Measurements from ENCODE around the gene SLC38A10.
A peak's percentile ranks its signal among the peaks of the same experiment; 100 is the strongest.

Gene SLC38A10

GRCh38 chr17:81298991-81299738 lies 4.1 kb upstream of the SLC38A10 start:
- no peak for DNase-seq (ENCODE audit: low read depth in 3 of 3)

DNA sequence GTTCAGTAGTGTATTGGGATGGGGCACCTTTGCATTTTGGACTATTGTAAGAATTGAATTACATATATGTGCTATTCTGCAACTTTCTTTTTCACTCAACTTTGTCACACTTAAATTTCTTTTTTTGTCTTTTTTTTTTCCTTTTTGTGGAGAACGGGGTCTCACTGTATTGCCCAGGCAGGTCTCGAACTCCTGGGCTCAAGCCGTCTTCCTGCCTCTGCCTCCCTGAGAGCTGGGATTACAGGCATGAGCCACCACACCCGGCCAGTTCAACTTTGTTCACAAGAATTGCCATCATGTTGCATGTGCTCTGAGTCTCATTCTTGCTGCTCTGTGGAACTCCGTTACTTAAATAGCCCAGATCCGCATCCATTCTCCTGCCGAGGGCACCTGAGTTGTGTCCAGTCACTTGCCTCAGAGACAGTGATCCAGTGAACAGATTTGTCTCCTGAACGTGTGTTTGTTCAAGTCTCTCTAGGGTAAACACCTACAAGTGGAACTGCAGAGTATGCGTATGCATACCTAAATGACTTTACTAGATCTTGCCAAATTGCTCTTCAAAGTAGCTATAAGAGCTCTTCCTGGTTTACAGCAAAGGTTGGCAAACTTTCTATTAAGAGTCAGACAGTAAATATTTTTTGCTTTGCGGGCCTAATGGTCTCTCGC lies 3.4 kb upstream of the SLC38A10 start:
- no peak for DNase-seq (ENCODE audit: low read depth in 3 of 3)

DNA sequence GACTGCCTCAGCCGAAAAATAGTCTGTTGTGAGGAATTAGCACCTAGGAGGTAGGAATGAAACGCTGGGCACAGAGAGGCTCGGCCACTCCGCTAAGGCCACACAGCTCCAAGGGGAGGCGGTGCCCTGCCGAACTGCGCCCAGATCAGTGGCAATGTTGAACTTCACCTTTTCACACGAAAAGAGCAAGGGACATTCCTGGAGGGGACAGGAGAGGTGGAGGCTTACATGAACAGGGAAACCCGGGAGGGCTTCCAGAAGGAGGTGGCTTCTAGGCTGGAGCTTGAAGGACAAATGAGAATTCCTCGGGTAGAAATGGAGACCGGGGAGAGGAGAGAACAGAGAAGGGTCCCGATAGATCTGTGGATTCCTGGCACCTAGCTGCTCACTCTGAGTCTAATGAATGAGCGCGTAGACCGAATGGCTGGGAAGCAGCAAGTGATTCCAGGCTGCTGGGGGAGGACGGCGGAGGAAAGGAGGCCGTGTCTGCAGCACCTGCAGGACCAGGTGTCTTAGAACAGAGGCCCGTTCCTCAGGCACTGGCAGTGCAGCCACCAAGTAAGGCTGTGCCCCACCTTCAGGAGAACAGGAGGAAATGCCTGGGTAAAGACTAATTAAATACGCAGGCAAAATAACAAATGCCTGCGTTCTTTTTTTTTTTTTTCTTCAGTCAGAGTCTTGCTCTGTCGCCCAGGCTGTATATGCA lies 722 bp upstream of the SLC38A10 start:
- DNase-seq (ENCODE audit: low read depth in 3 of 3): peak in 1 of 3 experiments; percentile 45

DNA sequence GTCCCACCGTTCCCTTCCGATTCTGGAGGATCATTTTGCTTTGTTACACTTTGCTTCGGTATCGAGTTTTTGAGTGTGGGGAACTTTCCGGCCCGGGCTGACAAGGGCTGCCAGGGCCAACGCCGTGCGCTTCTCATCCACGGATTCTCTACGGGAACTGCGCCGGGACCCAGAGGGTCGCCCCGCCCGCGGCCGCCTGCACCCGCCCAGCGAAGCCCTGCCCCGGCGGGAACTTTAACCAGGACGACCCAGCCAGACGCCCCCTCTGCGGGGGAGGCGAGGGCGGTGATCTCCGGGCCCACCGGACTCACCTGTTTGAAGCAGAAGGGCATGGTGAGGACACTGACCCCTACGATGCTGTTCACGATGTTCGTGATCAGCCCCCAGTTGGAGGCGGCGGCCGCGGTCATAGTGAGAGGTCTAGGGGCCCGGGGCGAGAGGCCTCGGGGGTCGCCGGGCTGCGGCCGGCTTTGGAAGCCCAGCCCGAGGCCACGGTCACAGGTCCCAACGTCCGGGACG lies 536 bp downstream of the SLC38A10 start:
- peak in 1 of 3 experiments; percentile 18 for DNase-seq (ENCODE audit: low read depth in 3 of 3)

GRCh38 chr17:81292450-81292849 lies 2.7 kb downstream of the SLC38A10 start:
- DNase-seq (ENCODE audit: low read depth in 3 of 3): no peak

DNA sequence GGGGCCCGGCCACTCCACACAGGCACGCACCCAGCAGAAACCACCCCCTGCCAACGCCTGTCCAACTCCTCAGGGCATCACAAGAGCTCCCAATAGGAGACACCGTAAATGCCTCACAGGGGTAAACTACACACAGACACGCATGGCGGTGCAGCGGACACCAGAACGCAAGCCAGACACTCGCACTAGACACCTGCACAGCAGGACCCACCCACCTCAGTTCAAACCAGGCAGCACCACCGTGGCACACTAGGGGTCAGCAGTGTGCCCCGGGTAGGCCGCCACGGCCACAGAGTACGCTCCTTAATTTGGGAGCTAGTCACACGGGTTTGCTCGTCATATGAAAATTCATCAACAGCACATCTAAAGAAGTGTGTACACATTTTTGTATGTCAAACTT lies 3.4 kb downstream of the SLC38A10 start:
- DNase-seq (ENCODE audit: low read depth in 3 of 3): peak; percentile 54 to 78 (median 56)

- no peak for DNase-seq (ENCODE audit: low read depth in 3 of 3)
These were observed 4.9 kb downstream of the SLC38A10 start for GRCh38 chr17:81290230-81290629.

GRCh38 chr17:81289627-81290026 lies 5.5 kb downstream of the SLC38A10 start:
- DNase-seq (ENCODE audit: low read depth in 3 of 3): no peak

DNA sequence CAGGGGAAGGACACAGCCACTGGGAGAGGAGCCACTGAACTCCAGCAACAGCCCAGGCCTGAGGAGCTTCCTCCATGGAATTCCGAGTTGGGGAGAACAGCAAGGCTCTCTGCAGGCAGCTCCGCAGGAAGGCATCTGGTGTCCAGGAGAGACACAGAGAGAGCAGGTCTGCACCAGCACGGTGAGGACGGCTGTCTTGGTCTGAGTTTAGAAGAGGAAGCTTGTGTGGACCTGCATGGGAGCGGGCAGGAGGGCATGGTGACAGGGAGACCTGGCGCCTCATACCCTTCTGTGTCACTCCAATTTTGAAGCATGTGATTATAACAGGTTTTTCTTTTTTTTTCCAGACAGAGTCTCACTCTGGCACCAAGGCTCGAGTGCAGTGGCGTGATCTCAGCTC lies 6.4 kb downstream of the SLC38A10 start:
- DNase-seq (ENCODE audit: low read depth in 3 of 3): no peak

- DNase-seq (ENCODE audit: low read depth in 3 of 3): no peak
These were observed 7.2 kb downstream of the SLC38A10 start for GRCh38 chr17:81287741-81288430.

GRCh38 chr17:81287152-81287551 lies 8.0 kb downstream of the SLC38A10 start:
- DNase-seq (ENCODE audit: low read depth in 3 of 3): no peak

DNA sequence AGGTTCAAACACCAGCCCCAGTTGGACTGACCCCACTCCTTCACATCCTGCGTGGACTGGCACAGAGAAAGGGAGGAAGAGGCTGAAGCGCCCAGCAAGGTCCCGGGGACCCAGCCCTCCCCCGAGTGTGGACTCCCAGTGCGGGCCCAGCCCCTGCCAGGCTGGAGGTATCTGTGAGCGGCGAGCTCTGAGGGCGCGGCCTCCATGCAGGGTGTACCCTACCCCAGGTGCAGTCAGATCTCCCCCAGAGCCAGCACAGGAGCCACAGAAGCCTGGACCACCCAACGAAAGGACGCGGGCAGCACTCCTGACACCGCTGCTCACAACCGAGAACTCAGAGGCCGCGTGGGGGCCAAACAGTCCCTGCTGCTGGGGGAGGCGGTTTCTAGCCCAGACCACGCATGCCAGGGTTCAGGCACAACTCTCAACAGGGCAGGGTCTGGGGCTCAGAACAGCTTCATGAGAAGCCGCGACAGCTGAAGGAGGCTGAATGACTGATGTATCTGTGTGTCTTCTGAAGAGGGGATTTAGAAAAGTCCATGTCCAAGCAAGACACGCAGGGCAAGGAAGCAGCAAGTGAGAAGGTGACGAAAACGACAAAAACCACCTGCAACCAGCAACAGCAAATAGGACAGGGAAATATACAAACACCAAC lies 8.5 kb downstream of the SLC38A10 start:
- DNase-seq (ENCODE audit: low read depth in 3 of 3): no peak

DNA sequence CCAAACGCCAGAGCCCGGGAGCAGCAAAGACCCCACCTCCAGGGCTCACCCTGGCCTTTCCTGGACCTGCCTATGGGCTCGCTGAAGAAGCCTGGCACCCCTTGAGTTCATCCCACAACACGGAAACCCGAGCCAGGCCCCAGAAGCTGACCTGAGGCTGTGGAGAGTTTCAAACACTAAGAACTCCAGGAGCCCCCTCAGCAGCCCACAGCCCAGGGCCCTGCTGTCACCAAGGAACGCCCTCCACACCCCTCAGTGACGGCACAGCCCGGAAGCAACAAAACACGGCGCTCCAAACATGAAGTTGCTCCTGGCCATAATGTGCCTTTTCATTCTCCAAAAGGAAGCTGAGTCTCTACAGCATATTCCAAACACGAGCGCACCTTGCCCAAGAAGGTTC lies 9.2 kb downstream of the SLC38A10 start:
- DNase-seq (ENCODE audit: low read depth in 3 of 3): no peak

- DNase-seq (ENCODE audit: low read depth in 3 of 3): peak in 2 of 3 experiments; percentile 28 to 69
These were observed 9.8 kb downstream of the SLC38A10 start for GRCh38 chr17:81285179-81285878.

GRCh38 chr17:81282876-81283275 lies 12.2 kb downstream of the SLC38A10 start:
- no peak for DNase-seq (ENCODE audit: low read depth in 3 of 3)

DNA sequence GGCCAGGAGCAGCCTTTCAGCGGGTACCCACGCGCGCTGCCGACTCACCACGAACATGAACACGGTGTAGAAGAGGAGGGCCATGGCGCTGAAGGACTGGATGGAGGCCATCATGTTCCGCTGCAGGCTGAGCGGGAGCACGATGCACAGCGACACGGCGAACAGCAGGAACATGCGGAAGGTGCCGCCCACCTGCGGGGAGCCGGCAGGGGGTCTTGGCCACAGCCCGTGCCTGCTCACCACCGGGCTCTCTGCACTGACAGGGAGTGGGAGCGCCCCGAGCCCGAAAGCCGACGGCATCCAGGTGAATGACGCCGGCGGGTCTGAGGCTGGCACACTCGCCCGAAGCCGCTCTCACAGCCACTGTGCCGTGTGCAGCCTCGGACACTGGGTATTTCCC lies 13.0 kb downstream of the SLC38A10 start:
- no peak for DNase-seq (ENCODE audit: low read depth in 3 of 3)

GRCh38 chr17:81280571-81280970 lies 14.5 kb downstream of the SLC38A10 start:
- no peak for DNase-seq (ENCODE audit: low read depth in 3 of 3)

DNA sequence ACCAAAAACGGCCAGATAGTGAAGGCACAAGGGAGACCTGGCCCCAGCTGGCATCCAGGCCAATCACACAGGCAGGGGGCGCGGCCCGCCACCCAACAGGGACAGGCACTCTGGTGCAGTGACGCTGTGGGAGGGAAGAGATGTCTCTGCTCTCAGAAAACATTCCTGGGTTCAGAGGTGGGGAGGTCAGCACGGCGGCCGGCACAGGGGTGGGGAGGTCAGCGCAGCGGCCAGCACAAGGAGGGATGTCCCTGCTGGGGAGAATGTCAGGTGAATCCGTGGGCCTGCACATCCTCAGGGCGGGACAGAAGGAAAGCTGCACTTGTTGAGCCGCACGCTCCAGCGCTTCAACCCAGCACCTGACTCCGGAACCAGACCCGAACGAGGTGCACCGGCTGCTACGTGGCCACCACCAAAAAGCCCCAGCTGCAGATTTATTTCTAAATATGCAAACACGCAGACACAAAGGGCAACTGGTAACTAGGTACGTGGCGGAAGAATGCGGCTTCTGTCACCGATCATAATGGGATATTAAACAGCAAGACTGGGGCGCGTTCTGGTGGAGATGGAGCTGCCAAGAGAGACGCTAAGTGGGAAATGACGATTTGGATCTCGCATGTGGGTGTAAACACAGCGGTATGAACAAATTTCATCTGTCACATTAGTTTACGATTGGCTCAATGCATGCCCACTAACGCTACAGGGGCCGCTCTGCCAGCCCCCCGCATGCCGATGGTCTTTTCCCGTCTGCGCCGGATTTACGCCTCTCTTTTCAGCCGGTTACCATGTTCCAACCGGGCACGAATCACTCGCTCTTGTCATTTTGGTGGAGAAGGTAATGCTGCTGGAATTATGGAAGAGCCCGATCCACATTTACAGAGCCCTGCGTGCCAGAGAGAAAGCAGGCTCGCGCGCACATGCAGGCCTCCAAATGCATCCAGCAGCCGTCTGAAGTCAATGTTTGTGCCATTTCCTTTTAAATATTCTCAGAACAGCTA lies 15.5 kb downstream of the SLC38A10 start:
- no peak for DNase-seq (ENCODE audit: low read depth in 3 of 3)

- no peak for DNase-seq (ENCODE audit: low read depth in 3 of 3)
These were observed 16.3 kb downstream of the SLC38A10 start for GRCh38 chr17:81278831-81279230.

Data from stimulated activated CD4-positive, alpha-beta T cell treated with anti-CD3 and anti-CD28 coated beads, TNF-alpha, amount 100 ng/mL, for 24 hours (primary cell).